HG03571 (cell line): ENCODE measurements around the gene PROP1.
"Not testable (repeated sequence)": the region's sequence is repeated elsewhere in the genome, so short reads cannot be mapped to it uniquely, and the experiment has no call there.

Experiments used
- ATAC-seq: cut with Tn5 transposase; IDR thresholded peaks from one replicate; pipeline ENCODE4 v1.9.1; 2021; ENCODE audit not compliant: unreplicated experiment

The PROP1 gene

GRCh38 chr5:177947912-177948311, 48.1 kb downstream of the PROP1 start:
- ATAC-seq, result not testable (repeated sequence)

- peak; percentile 35 for ATAC-seq
Observed at GRCh38 chr5:177945601-177946283, 50.3 kb downstream of the PROP1 start.

GRCh38 chr5:177945145-177945544, 50.9 kb downstream of the PROP1 start:
- ATAC-seq, result not testable (repeated sequence)

- ATAC-seq, result peak; percentile 39
Observed at GRCh38 chr5:177943805-177944736, 52.0 kb downstream of the PROP1 start.

GRCh38 chr5:177942896-177943295, 53.1 kb downstream of the PROP1 start:
- ATAC-seq, result not testable (repeated sequence)
